Measurements from ENCODE around the gene CAPZB. TPM values are rescaled to one million over a fixed set of nuclear protein-coding genes. Genes with fewer than 3 reads are reported as not detected.
"Not testable (repeated sequence)": the region's sequence is repeated elsewhere in the genome, so short reads cannot be mapped to it uniquely, and the experiment has no call there.

CAPZB gene
- polyA plus RNA-seq, 3 donors: 229 to 280 (median 234) TPM

- DNase-seq (ENCODE audit: extremely low read depth in 1 of 11, low read depth in 9 of 11, low spot score in 4 of 11): no peak
Measured at GRCh38 chr1:19315378-19316198, 169.8 kb downstream of the CAPZB start.

DNA sequence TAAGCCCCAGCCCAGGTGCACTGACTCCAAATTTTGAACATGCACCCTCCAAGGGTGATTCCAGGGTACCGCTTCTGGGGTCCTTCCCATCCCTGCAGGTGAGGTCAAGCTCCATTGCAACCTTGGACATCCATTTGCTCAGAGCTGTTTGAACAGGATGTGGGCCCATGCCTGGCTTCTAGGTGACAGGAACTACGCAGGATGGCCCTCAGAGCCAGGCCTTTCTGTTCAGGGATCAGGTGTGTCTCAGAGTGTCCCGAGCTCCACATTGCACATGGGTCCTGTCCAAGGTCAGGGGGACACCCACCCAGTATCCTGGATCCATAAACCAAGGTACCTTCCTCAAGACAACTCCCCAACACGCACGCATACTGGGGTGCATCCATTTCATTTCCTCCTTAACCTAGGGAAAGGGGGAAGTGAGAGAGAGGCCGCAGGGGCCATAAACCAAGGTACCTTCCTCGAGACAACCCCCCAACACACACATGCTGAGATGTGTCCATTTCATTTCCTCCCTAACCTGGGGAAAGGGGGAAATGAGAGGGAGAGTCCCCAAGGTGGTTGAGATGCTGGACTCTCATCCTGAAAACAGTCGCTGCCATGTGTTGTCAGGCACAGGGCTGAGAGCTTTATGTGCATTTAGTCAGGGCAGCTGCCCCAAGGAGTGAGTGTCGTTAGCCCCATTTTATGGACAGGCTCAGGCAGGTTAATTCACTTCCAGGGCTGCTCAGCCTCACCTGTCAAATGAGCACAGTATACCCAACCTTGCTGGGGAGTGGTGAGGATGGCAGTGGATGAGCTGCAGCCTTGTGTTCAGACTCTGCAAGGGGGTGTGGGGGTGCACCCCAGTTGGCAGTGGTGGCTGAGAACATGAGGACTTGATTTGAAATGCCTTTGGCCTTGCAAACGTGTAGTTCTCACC lies 171.1 kb downstream of the CAPZB start:
- DNase-seq (ENCODE audit: extremely low read depth in 1 of 11, low read depth in 9 of 11, low spot score in 4 of 11): no peak

- no peak for DNase-seq (ENCODE audit: extremely low read depth in 1 of 11, low read depth in 9 of 11, low spot score in 4 of 11)
Measured at GRCh38 chr1:19313636-19313959, 171.7 kb downstream of the CAPZB start.

- DNase-seq (ENCODE audit: extremely low read depth in 1 of 11, low read depth in 9 of 11, low spot score in 4 of 11): peak in 1 of 11 donors; percentile 23
Measured at GRCh38 chr1:19312782-19313635, 172.3 kb downstream of the CAPZB start.

DNA sequence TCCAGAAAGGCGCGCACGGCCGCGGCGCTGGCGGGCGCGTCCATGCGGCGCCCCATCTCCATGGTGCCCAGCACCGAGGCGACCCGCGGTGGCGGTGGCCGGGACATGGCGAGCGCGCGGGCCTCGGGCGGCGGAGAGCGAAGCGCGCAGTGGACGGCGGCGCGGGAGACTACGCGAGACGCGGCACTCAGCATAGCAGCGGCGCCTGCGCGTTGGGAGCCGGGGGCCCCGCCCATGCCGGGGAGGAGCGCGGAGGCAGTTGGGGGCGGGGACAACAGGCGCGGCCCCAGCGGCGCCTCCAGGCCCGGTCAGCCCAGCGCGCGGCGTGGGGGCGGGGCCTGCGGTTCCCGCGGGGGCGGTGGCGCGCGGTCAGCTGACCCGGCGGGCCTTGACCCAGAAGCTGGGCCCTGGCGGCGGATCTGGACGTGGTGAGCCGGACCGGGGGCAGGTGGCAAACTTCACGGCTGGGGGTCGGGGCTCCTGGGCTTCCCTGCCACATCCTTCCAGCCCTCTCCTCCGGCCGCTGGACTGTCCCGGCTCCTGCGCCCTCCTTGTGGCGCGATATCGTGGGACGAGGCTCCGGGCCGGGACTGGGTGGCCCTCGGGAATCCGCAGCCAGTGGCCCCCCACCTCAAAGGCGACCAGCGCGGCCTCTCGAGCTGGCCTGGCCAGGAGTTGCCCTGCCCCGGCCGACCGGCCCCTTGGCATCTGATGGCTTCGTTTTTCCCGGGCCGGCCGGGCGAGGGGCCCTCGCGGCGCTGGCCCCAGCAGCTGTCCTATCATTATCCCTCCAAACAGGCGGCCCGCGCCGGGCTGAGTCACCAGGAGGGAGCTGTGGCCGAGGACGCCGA lies 173.2 kb downstream of the CAPZB start, which contains the start of the genes AKR7A2 and SLC66A1:
AKR7A2 (minus strand) TSS at position 214 of the 851 bp plus-strand sequence; CDS start at position 194, 20 bp downstream.
SLC66A1 (plus strand) TSS at position 396 of the 851 bp plus-strand sequence. CDS start 5,352 bp downstream, outside the sequence.
- DNase-seq (ENCODE audit: extremely low read depth in 1 of 11, low read depth in 9 of 11, low spot score in 4 of 11): peak; percentile 72 to 94 (median 90)

- DNase-seq (ENCODE audit: extremely low read depth in 1 of 11, low read depth in 9 of 11, low spot score in 4 of 11): no peak
Measured at GRCh38 chr1:19311503-19311930, 173.8 kb downstream of the CAPZB start.

DNA sequence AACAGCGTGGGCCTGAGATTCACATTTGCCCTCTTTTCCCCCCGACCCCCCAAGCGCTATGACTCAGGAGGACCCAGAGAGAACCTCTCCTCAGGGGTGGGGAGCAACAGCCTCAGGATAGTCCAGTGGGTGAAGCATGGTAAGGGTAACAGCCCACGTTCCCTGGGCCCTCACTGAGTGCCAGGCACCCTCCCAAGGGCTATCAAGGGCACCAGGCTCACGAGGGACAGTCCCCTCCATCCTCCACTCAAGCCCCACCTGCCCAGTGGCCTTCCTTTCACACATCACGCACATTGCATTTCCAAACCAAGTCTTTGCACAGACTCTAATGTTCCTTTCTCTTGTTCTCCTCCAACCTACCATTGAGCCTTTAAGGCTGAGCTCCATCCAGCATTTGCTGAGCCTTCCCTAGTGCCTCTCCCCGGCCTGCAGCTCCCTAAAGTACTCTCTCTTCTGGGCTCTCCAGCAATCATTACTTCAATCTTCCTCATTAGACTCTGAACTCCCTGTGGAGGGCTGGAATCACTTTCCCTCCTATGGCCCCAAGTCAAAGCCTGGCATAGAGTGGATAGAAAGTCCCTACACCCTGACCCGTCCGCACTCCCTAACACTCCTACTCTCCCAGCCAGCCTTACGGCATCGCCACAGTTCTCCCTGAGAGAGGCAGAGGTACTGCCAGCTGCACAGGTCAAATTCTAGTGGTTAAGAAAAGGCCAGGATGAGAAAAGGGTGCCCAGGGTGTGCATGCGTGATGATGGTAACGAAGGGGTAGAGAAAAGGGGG lies 174.4 kb downstream of the CAPZB start:
- DNase-seq (ENCODE audit: extremely low read depth in 1 of 11, low read depth in 9 of 11, low spot score in 4 of 11): peak in 1 of 11 donors; percentile 8

DNA sequence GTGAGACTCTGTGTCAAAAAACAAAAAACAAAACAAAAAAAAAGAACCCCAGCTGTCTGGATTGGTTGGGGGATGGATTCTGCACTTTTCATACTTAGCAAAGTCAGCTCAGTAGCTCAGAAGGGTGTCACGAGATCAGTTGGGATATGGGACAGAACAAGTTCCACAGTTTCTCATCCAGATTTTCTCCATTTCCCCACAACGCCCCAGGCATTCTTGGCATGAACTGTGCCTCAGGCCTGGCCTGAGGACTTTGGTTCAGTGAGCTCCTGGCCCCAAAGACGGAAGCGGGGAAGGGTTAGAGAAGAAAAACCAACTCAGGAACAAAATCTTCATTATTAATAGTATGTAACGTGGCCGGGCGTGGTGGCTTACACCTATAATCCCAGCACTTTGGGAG lies 175.3 kb downstream of the CAPZB start:
- DNase-seq (ENCODE audit: extremely low read depth in 1 of 11, low read depth in 9 of 11, low spot score in 4 of 11): no peak

DNA sequence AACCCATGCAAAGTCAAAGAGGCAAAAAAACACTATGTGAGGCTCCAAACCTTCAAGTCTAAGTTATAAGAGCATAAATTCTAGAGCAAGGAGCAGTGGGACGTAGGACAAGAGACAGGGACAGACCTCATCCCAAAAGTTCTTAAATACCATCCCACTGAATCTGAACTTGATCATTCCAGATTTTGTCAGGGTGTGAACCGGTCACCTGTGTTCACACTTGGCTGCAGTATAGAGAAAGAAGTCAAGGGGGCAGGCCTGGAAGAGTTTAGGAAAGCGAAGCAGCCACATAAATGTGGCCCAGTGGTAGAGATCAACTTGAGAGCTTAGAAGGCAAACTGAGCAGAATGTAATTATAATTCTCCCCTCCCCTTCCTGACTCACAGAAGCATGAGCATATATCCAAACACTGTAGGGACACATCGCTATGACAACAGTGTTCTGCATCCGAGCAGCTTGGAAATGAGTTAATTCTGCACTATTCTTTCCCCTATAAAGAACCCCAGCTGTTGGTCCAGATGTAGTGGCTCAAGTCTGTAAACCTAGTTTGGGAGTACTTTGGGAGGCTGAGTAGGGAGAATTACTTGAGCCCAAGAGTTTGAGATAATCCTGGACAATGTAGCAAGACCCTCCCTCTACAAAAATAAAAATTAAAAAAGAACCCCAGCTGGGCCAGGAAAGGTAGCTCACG lies 176.1 kb downstream of the CAPZB start:
- DNase-seq (ENCODE audit: extremely low read depth in 1 of 11, low read depth in 9 of 11, low spot score in 4 of 11): peak in 3 of 11 donors; percentile 12 to 45 (median 34)

DNA sequence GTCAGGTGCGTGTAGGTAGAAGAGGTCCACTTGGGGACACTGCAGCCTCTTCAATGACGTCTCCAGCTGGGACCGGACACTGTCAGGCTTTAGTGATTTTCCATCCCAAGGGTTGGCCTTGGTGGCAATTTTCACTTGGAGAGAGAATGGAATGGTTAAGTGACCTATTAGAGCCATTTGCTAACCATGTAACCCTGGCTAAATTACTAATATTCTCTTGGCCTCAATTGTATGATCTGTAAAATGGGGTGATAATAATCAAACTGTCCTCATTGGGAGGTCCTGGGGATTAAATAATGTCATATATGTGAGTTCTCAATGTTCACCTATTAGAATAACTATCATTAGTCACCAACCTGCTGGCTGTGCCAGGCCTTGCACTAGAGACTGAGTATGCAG lies 176.8 kb downstream of the CAPZB start:
- no peak for DNase-seq (ENCODE audit: extremely low read depth in 1 of 11, low read depth in 9 of 11, low spot score in 4 of 11)

GRCh38 chr1:19307794-19308508 lies 177.4 kb downstream of the CAPZB start:
- DNase-seq (ENCODE audit: extremely low read depth in 1 of 11, low read depth in 9 of 11, low spot score in 4 of 11): no peak

DNA sequence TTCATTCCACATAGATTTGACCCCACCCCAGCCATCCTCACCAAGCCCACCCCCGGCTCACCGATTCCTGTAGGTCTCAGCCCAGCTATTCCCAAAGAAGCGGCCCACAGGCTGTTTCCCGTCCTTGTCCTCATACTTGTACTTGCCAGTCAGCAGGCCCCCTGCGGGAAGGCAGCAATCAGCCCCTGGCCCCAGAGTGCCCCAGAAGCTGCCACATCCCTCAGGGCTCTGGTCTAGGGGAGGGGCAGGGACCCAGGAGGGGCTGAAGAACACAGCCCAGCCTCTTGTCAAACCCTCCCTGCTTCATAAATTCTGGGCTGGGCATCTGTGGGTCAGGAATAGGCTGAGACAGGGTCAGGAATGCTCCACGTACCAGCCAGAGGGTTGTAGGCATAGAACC lies 178.4 kb downstream of the CAPZB start:
- DNase-seq (ENCODE audit: extremely low read depth in 1 of 11, low read depth in 9 of 11, low spot score in 4 of 11): no peak

GRCh38 chr1:19305880-19306279 lies 179.5 kb downstream of the CAPZB start:
- DNase-seq (ENCODE audit: extremely low read depth in 1 of 11, low read depth in 9 of 11, low spot score in 4 of 11): no peak

- DNase-seq (ENCODE audit: extremely low read depth in 1 of 11, low read depth in 9 of 11, low spot score in 4 of 11): not testable (repeated sequence)
Measured at GRCh38 chr1:19304081-19304480, 181.3 kb downstream of the CAPZB start.

DNA sequence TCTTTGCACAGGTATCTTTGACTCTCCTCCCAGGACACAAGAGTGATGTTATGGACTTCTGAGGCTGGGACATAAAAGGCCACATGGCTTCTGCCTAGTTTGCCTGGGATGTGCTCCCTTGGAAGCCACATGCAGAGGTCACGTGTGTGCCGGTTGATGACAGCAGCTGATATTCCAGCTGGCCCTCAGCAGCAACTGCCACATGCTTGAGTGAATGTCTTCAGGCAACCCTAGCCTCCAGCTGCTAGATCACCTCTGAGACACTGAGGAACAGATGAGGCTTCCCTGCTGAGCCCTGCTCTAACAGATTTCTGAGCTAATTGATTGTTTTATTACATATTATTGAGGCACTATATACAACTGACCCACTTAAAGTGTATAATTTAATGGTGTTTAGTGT lies 185.1 kb downstream of the CAPZB start:
- DNase-seq (ENCODE audit: extremely low read depth in 1 of 11, low read depth in 9 of 11, low spot score in 4 of 11): no peak

GRCh38 chr1:19294638-19295037 lies 190.7 kb downstream of the CAPZB start:
- no peak for DNase-seq (ENCODE audit: extremely low read depth in 1 of 11, low read depth in 9 of 11, low spot score in 4 of 11)
